K562 (cell line): Measurements from ENCODE around the gene BCL2L13. TPM values are rescaled to one million over a fixed set of nuclear protein-coding genes. Genes with fewer than 3 reads are reported as not detected.

Experiments
- ATAC-seq: fragments of 200-7000 bp; cut with Tn5 transposase; 3 replicates; pipeline ENCODE4 v1.9.1; 2020; ENCODE audit warnings: moderate library complexity
- BruUV-seq: library from RNA; stranded (reverse); fragments of 400-500 nt; replicated peaks from 2 replicates; lab custom pipeline; 2021; lab: Mats Ljungman, UMichigan
- CTCF ChIA-PET: fragments of 300-600 bp; formaldehyde crosslinking; extraction: SDS; loops from one replicate; lab custom pipeline; 2021; ENCODE audit warnings: low intra/inter-chr PET ratio; lab: Yijun Ruan, JAX
- POLR2A ChIA-PET: fragments of 300-600, 350-650 bp; sonication (Branson Sonifier 250); formaldehyde crosslinking; extraction: SDS; loops from one replicate; lab custom pipeline; 2021; ENCODE audit warnings: antibody characterized with exemption, inconsistent platforms; lab: Yijun Ruan, JAX
- DNase-seq, 4 experiments: peaks; one replicate each; pipeline versions ENCODE4 v3.0.0 to v3.0.0-alpha.2; 2011 to 2018; ENCODE audit warnings: low spot score in 3 of 4, mixed read lengths in 3 of 4; ENCODE audit errors: extremely low read depth in 1 of 4
- FAIRE-seq: peaks from 2 replicates; lab custom pipeline; 2011; peaks lifted over from hg19 to GRCh38; lab: Jason Lieb, UNC
- H2AFZ ChIP-seq: 2 replicates; pipeline ENCODE4 v1.6.0; 2011; ENCODE audit warnings: low read depth, low read length, control low read depth, inconsistent platforms
- H3K27ac ChIP-seq: fragments of 200-600 bp; 3 replicates; pipeline ENCODE4 v1.8.0; 2011; ENCODE audit warnings: low read depth, mild to moderate bottlenecking, control low read depth, inconsistent platforms, low read length, moderate library complexity, mixed read lengths; ENCODE audit errors: extremely low read depth
- H3K27me3 ChIP-seq, 2 experiments: fragments of 300-600 bp in 1 of 2; 2 replicates in 1 of 2; 3 replicates in 1 of 2; pipeline versions ENCODE4 v1.6.0 to v1.8.0; 2011; ENCODE audit warnings: inconsistent platforms in 2 of 2, low read length in 2 of 2, mild to moderate bottlenecking in 1 of 2, mixed read lengths in 1 of 2, moderate library complexity in 1 of 2; ENCODE audit not compliant: control insufficient read depth in 2 of 2, insufficient read depth in 2 of 2
- H3K36me3 ChIP-seq: fragments of 300-600 bp; 3 replicates; pipeline ENCODE4 v1.8.0; 2011; ENCODE audit warnings: mild to moderate bottlenecking, low read length, inconsistent platforms; ENCODE audit not compliant: control insufficient read depth, insufficient read depth
- H3K4me1 ChIP-seq, 2 experiments: fragments of 200-600 bp in 1 of 2; replicated peaks in 1 of 2; 2 replicates in 1 of 2; 3 replicates in 1 of 2; pipeline versions ENCODE4 v1.5.1 to v1.8.0; 2011; ENCODE audit warnings: inconsistent platforms in 2 of 2, low read length in 2 of 2, mild to moderate bottlenecking in 1 of 2, mixed read lengths in 1 of 2, moderate library complexity in 1 of 2; ENCODE audit not compliant: control insufficient read depth in 2 of 2, insufficient read depth in 2 of 2
- H3K4me2 ChIP-seq: 2 replicates; pipeline ENCODE4 v1.6.1; 2011; ENCODE audit warnings: low read length, control low read depth, inconsistent platforms, mixed read lengths; ENCODE audit not compliant: insufficient read depth
- H3K4me3 ChIP-seq: fragments of 200-600 bp; sonication (generic), shearing (Covaris generic); 2 replicates; pipeline ENCODE4 v1.5.1; 2016; ENCODE audit warnings: control low read depth, inconsistent platforms
- H3K79me2 ChIP-seq: fragments of 200-600 bp; 3 replicates; pipeline ENCODE4 v1.8.0; 2011; ENCODE audit warnings: low read length, inconsistent platforms; ENCODE audit not compliant: control insufficient read depth, insufficient read depth
- H3K9ac ChIP-seq, 2 experiments: 2 replicates each; pipeline versions ENCODE4 v1.6.0 to v1.6.1; 2011; ENCODE audit warnings: low read depth in 2 of 2, low read length in 2 of 2, control low read depth in 1 of 2, inconsistent platforms in 1 of 2, mild to moderate bottlenecking in 1 of 2, mixed read lengths in 1 of 2; ENCODE audit not compliant: insufficient read depth in 1 of 2
- H3K9me1 ChIP-seq: one replicate; pipeline ENCODE4 v1.6.0; 2011; ENCODE audit warnings: inconsistent platforms, mild to moderate bottlenecking, low read length, moderate library complexity; ENCODE audit not compliant: control insufficient read depth, insufficient read depth
- H3K9me3 ChIP-seq: replicated peaks from 2 replicates; pipeline ENCODE4 v1.5.1; 2011; ENCODE audit warnings: low read depth, low read length, inconsistent platforms; ENCODE audit not compliant: control insufficient read depth, insufficient read depth
- H4K20me1 ChIP-seq: replicated peaks from 2 replicates; pipeline ENCODE4 v1.6.1; 2011; ENCODE audit warnings: low read length, inconsistent platforms, mixed read lengths; ENCODE audit not compliant: control insufficient read depth, insufficient read depth
- FOXA1 ChIP-seq: fragments of 450-650 bp; IDR thresholded peaks from 2 replicates; pipeline ENCODE4 v1.6.1; 2016; ENCODE audit warnings: mild to moderate bottlenecking, borderline replicate concordance
- FOXA3 ChIP-seq, 2 experiments: fragments of 450-650 bp in 1 of 2; sonication (generic) in 1 of 2; formaldehyde crosslinking; IDR thresholded peaks in 1 of 2; conservative IDR thresholded peaks in 1 of 2; 2 replicates each; pipeline versions ENCODE4 v1.4.0 to v1.8.0; 2020 to 2022; ENCODE audit warnings: mild to moderate bottlenecking in 2 of 2, missing genetic modification reagents in 1 of 2
- FOXJ2 ChIP-seq: fragments of 200-800 bp; sonication (Bioruptor generic); IDR thresholded peaks from 2 replicates; pipeline ENCODE4 v1.6.1; 2016; ENCODE audit warnings: missing genetic modification characterization, missing compliant biosample characterization
- FOXJ3 ChIP-seq: sonication (generic); formaldehyde crosslinking; IDR thresholded peaks from 2 replicates; pipeline ENCODE4 v1.4.0; 2020; ENCODE audit warnings: mild to moderate bottlenecking, missing genetic modification reagents
- HMBOX1 ChIP-seq: sonication (generic); IDR thresholded peaks from 2 replicates; pipeline ENCODE4 v1.6.1; 2016
- MNT ChIP-seq, 2 experiments: fragments of 450-650 bp; conservative IDR thresholded peaks; 2 replicates each; pipeline ENCODE4 v1.6.1; 2017; ENCODE audit warnings: mild to moderate bottlenecking in 2 of 2, moderate library complexity in 2 of 2
- PATZ1 ChIP-seq: fragments of 250-450 bp; sonication (Bioruptor Pico); IDR thresholded peaks from 2 replicates; pipeline ENCODE4 v1.5.0; 2020; ENCODE audit warnings: mild to moderate bottlenecking, borderline replicate concordance
- POLR2AphosphoS2 ChIP-seq: IDR thresholded peaks from 2 replicates; pipeline ENCODE4 v1.6.1; 2012; ENCODE audit warnings: low read length, improper control_type of control experiment
- THRAP3 ChIP-seq: fragments of 450-650 bp; IDR thresholded peaks from 2 replicates; pipeline ENCODE4 v1.6.1; 2016; ENCODE audit warnings: mild to moderate bottlenecking, inconsistent platforms, borderline replicate concordance
- ZNF395 ChIP-seq: fragments of 200-800 bp; sonication (Bioruptor generic); IDR thresholded peaks from 2 replicates; pipeline ENCODE4 v1.6.1; 2017; ENCODE audit warnings: missing genetic modification characterization, missing compliant biosample characterization
- ZNF507 ChIP-seq: conservative IDR thresholded peaks from 2 replicates; pipeline ENCODE4 v1.6.1; 2017; ENCODE audit warnings: missing genetic modification characterization, missing compliant biosample characterization
- ZNF584 ChIP-seq: fragments of 200-800 bp; sonication (Bioruptor generic); IDR thresholded peaks from 2 replicates; pipeline ENCODE4 v1.6.1; 2016; ENCODE audit warnings: low read depth, mild to moderate bottlenecking, missing genetic modification characterization, missing compliant biosample characterization
- WGBS: fragments of 100-300 bp; shearing (Covaris generic); methylation state at CpG from one replicate; pipeline ENCODE4 v1.1.6; 2016; ENCODE audit warnings: low coverage, mixed read lengths; ENCODE audit not compliant: insufficient coverage; ENCODE audit errors: missing lambda C conversion rate; 5-methylcytosine and 5-hydroxymethylcytosine counted together
- in situ Hi-C: fragments of 300-500 bp; cut with MboI; formaldehyde crosslinking; loops from 4 replicates; pipeline ENCODE4 v1.15.0; 2018; ENCODE audit warnings: inconsistent platforms, mixed read lengths
- intact Hi-C: fragments of 100-400 bp; cut with micrococcal nuclease; formaldehyde crosslinking; loops from 2 replicates; pipeline ENCODE4 v1.14.2; 2022
- polyA plus RNA-seq, 8 experiments: library from polyadenylated mRNA; depleted of rRNA in 4 of 8; stranded (reverse) in 5 of 8; unstranded in 3 of 8; fragments of >200 nt; fragmentation: Nextera tagmentation in 2 of 8; fragmentation: Illumina TruSeq in 1 of 8; extraction: Ambion mirVana in 2 of 8; extraction: Trizol in 1 of 8; gene quantifications; 2 replicates each; pipeline versions ENCODE4 v1.2.1 to v1.2.3, GENCODE V29; 2011 to 2014; ENCODE audit warnings: inconsistent platforms in 1 of 8, missing spikeins in 1 of 8
- total RNA-seq, 7 experiments: library from RNA; depleted of rRNA in 6 of 7; stranded (reverse); fragments of >200 nt in 6 of 7; fragmentation: Illumina TruSeq in 2 of 7; extraction: Trizol in 2 of 7; gene quantifications; 2 replicates each; pipeline versions ENCODE4 v1.2.1 to v1.2.3, GENCODE V29; 2011 to 2021; ENCODE audit warnings: low replicate concordance in 1 of 7

Gene BCL2L13
- total and polyA plus RNA-seq, 9 of the 15 experiments (the other 6 are each of a cell fraction or from before 2014, with no cell fraction given) = 41.5 to 63.4 (median 56.5) TPM

- BruUV-seq = no TSS peak
- TF ChIP-seq FOXA1 (peak; percentile 43; the same call in 1 of the 2 replicates), ZNF507 (tag) (no peak), ZNF395 (CRISPR knock-in tag) (0 out of 2 replicates have a peak, but pooled peaks have one; percentile 19), FOXA3 (CRISPR knock-in tag; conservative IDR thresholded peaks at IDR 0.05 in 1 of 2, IDR thresholded peaks at IDR 0.05 in 1 of 2) (peak; percentile 43 to 71; a peak in 3 of 4 replicates), THRAP3 (peak; percentile 73; the same call in 1 of the 2 replicates), HMBOX1 (peak; percentile 59; the same call in 1 of the 2 replicates), ZNF584 (0 out of 2 replicates have a peak, but pooled peaks have one; percentile 40), MNT (conservative IDR thresholded peaks at IDR 0.05) (0 out of 4 replicates have a peak, but pooled peaks have one; percentile 2 to 15), FOXJ3 (CRISPR knock-in tag) (0 out of 2 replicates have a peak, but pooled peaks have one; percentile 7), FOXJ2 (0 out of 2 replicates have a peak, but pooled peaks have one; percentile 27), POLR2AphosphoS2 (0 out of 2 replicates have a peak, but pooled peaks have one; percentile 32), PATZ1 (peak; percentile 48; the same call in 1 of the 2 replicates)
Measured at GRCh38 chr22:17639247-17639741, 737 bp downstream of the BCL2L13 start.

More at GRCh38 chr22:17639247-17639741, 737 bp downstream of the BCL2L13 start:
- peak overlapping the region; percentile 72 for H2AFZ ChIP-seq
- FAIRE-seq (peak; percentile 70), DNase-seq (peak; percentile 34 to 68 (median 51)), ATAC-seq (peak; percentile 63)
- peaks cover 61% of the 10 kb centered on the region for H3K79me2 ChIP-seq
- ChIA-PET CTCF (no interaction called here), POLR2A (interaction anchor here (0.6 to 2.9 kb wide), 21 partner anchors 10 to 1397 kb away, joined by 3 to 29 read pairs (median 4); no protein-coding TSS in a partner anchor)
- peak overlapping the region; percentile 90 for H3K4me3 ChIP-seq
- H3K9ac ChIP-seq = peak overlapping the region; percentile 99 to 100
- no peaks in the 10 kb centered on the region for H3K27me3 ChIP-seq
- H3K9me1 ChIP-seq = no peaks in the 10 kb centered on the region
- peaks cover 23% of the 10 kb centered on the region for H3K36me3 ChIP-seq
- in situ Hi-C loops = no loop called here
- peaks cover 17 to 19% of the 10 kb centered on the region in 2 experiments; a peak in 4 of 5 replicates for H3K4me1 ChIP-seq
- H3K4me2 ChIP-seq = peak overlapping the region; percentile 99
- no peaks in the 10 kb centered on the region for H3K9me3 ChIP-seq
- WGBS = 0% methylated on average over 8 of the region's 8 CpGs
- intact Hi-C loops = loop anchor here (2.0 to 5.0 kb wide), 2 partner anchors 76 to 148 kb away; partner anchors contain the start of gene SLC25A18
- H3K27ac ChIP-seq = peak overlapping the region; percentile 99
- no peaks in the 10 kb centered on the region for H4K20me1 ChIP-seq
